Measurements from ENCODE around the gene PTPA.

PTPA gene

DNA sequence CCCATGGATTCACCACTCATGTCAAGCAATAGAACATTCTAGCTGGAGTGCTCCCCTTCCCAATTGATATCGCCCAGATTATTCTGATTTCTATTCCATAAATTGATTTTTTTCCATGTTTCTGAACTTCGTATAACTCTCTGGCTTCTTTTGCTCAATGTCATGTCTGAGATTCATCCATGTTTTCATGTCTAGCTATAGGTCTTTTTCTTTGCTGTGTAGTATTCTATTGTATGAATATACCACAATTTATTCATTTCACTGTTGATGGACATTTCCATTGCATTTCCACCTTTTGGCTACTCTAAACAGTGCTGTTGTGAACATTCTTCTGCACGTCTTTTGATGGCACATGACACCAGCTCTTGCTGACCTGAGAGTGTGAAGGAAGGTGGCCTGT, 19.6 kb downstream of the PTPA start:
- TF ChIP-seq CTCF (conservative IDR thresholded peaks at IDR 0.05; ENCODE audit: low read depth, low read length), result no peak
- no peak for DNase-seq (ENCODE audit: low read depth)
- no peak overlapping the region for H3K4me3 ChIP-seq (ENCODE audit: low read depth, low read length)

GRCh38 chr9:129131300-129132145, 20.3 kb downstream of the PTPA start:
- H3K4me3 ChIP-seq (ENCODE audit: low read depth, low read length), result no peak overlapping the region
- peak; percentile 99 for TF ChIP-seq CTCF (conservative IDR thresholded peaks at IDR 0.05; ENCODE audit: low read depth, low read length)
- DNase-seq (ENCODE audit: low read depth), result peak; percentile 79

- TF ChIP-seq CTCF (conservative IDR thresholded peaks at IDR 0.05; ENCODE audit: low read depth, low read length), result peak; percentile 5
- DNase-seq (ENCODE audit: low read depth), result no peak
Observed at GRCh38 chr9:129133082-129133481, 21.9 kb downstream of the PTPA start.

GRCh38 chr9:129135476-129135875, 24.3 kb downstream of the PTPA start:
- DNase-seq (ENCODE audit: low read depth), result no peak
- H3K4me3 ChIP-seq (ENCODE audit: low read depth, low read length), result no peak overlapping the region
- TF ChIP-seq CTCF (conservative IDR thresholded peaks at IDR 0.05; ENCODE audit: low read depth, low read length), result no peak

More at GRCh38 chr9:129133082-129133481, 21.9 kb downstream of the PTPA start:
- no peak overlapping the region for H3K4me3 ChIP-seq (ENCODE audit: low read depth, low read length)

GRCh38 chr9:129136446-129137035, 25.3 kb downstream of the PTPA start:
- DNase-seq (ENCODE audit: low read depth), result no peak
- no peak for TF ChIP-seq CTCF (conservative IDR thresholded peaks at IDR 0.05; ENCODE audit: low read depth, low read length)
- no peak overlapping the region for H3K4me3 ChIP-seq (ENCODE audit: low read depth, low read length)

DNA sequence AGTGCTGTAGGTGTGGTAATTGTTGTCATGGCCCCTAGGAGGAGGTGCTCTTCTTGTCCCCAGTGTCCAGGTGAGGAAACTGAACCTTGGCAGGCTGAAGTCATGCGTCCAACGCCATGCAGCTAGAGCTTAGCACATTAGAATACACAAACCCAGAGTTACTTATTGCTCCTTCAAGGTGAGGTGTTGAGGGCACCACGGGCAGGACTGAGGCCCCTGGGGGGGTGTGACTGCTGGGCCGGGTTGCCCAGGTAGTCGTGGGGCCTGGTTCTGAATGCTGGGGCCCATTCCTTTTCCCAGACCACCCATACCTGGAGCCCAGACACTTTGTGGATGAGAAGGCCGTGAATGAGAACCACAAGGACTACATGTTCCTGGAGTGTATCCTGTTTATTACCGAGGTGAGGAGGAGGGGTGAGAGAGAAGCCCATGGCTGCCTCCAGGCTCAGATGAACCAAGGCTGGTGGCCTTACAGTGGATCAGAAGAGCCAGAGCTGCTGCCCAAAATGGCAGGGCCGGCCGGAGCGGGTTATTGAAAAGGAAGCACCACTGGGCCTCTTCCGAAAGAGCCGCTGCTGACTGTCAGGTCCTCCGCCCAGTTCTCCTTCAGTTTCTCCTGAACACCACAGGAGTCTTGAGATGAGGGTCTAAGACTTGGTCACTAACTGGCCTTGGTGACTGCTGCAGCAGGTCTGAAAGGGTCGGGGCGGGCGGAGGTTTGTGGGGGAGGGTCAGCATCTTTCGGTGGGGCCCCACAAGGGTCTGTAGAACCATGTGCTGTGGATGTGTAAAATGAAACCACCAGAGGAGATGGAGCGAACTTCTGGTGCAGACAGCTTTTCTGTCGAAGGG, 26.3 kb downstream of the PTPA start:
- no peak for TF ChIP-seq CTCF (conservative IDR thresholded peaks at IDR 0.05; ENCODE audit: low read depth, low read length)
- no peak overlapping the region for H3K4me3 ChIP-seq (ENCODE audit: low read depth, low read length)
- DNase-seq (ENCODE audit: low read depth), result no peak
